ENCODE measurements around the gene HOXD9. TPM values are rescaled to one million over a fixed set of nuclear protein-coding genes. Genes with fewer than 3 reads are reported as not detected.

Gene HOXD9
- total and polyA plus RNA-seq, 2 donors (not counting 3 experiments of a cell fraction or from before 2014, with no cell fraction given) = 1.9 to 3.5 TPM

DNA sequence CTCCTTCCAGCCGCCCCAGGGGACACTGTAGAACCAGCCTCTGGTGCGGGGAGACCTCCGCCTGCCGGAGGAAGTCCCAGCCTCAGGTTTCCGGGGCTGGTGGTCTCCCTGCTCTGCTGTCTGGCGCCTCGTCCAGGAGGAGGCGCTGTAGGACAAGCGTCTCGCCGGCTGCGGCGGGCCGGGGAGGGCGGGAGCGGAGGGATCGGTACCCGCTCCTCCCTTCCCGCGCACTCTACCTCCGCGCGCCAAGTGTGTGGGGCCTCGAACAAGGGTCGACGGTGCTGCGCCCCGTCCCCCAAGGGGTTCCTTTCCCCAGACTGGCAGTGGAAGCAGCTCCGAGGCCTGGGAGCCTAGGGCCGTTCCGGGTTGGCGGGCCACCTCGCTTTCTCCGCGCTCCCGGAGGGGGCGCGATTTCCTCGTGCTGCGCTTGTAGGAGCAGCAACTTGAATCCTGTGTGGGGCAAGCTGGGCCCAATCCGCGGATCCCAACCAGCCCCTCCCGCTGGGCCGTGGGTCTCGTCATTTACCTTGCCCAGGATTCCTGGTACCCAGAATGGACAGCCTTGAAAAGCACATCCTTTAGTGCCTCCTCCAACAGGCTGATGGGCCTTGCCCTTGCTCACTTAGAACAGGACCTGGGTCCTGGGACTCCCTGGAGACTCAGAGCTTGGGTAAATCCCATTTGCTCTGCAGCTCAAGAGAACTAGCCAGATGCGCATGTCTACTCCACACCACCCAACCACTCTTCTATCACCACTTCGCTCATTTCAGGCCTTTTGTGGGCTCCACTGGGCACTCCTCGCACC is 18.2 kb downstream of the HOXD9 start:
- dilution Hi-C loops (cut with MboI; ENCODE audit: extremely low pct_ligation_motif_present, low sequenced_read_pairs) = loop anchor here (25.0 kb wide), 1 partner anchor 497 kb away; no protein-coding TSS in a partner anchor
- Histone ChIP-seq H3K36me3 (ENCODE audit: control insufficient read depth in 2 of 2, extremely low read depth in 1 of 2, insufficient read depth in 2 of 2, low read length in 2 of 2) (no peaks in the 10 kb centered on the region), H3K27ac (ENCODE audit: insufficient read depth, low read depth, low read length) (peak overlapping the region; percentile 56), H3K27me3 (ENCODE audit: control insufficient read depth in 2 of 2, insufficient read depth in 2 of 2, low read length in 2 of 2) (no peaks in the 10 kb centered on the region), H3K9me3 (replicated peaks; ENCODE audit: control insufficient read depth, insufficient read depth, low read length) (no peaks in the 10 kb centered on the region), H3K79me2 (ENCODE audit: control insufficient read depth, insufficient read depth, low read length) (peaks cover 76% of the 10 kb centered on the region), H3K9ac (replicated peaks; ENCODE audit: extremely low read depth, insufficient read depth, low read length) (peak overlapping the region; percentile 33), H3K4me3 (replicated peaks in 1 of 3; ENCODE audit: insufficient read depth in 1 of 3, low read depth in 1 of 3, low read length in 3 of 3) (peak overlapping the region; percentile 16 to 51 (median 39)), H3K9me1 (replicated peaks; ENCODE audit: control insufficient read depth, extremely low read depth, insufficient read depth, low read length) (no peaks in the 10 kb centered on the region), H3K4me2 (ENCODE audit: insufficient read depth, low read length) (peak overlapping the region; percentile 23), H2AFZ (ENCODE audit: low read depth, low read length) (peak overlapping the region; percentile 68), H4K20me1 (replicated peaks; ENCODE audit: control insufficient read depth, extremely low read depth, insufficient read depth, low read length) (no peaks in the 10 kb centered on the region), H3K4me1 (ENCODE audit: control insufficient read depth, extremely low read depth, insufficient read depth, low read length) (peaks cover 30% of the 10 kb centered on the region)
- FAIRE-seq (peak; percentile 52), DNase-seq (ENCODE audit: low read depth, low spot score) (peak; percentile 82)
- intact Hi-C loops (cut with micrococcal nuclease) = loop anchor here (1.0 to 2.0 kb wide), 9 partner anchors 38 to 512 kb away; partner anchors contain the start of genes HOXD1 and MTX2
- BruUV-seq (replicated peaks) = no TSS peak
- ChIA-PET CTCF (interaction anchor here (0.6 to 9.3 kb wide), 54 partner anchors 10 to 1173 kb away, joined by 3 to 338 read pairs (median 4); partner anchors contain the start of genes HOXD1, HOXD8 and MTX2), POLR2A (interaction anchor here (0.9 to 2.5 kb wide), 3 partner anchors 47 to 413 kb away, joined by 3 to 13 read pairs (median 3); no protein-coding TSS in a partner anchor)
- no peak for TF ChIP-seq FOS (IDR thresholded peaks at IDR 0.05; ENCODE audit: borderline replicate concordance, insufficient read depth, low read length)
- TF ChIP-seq, protein P1, sequence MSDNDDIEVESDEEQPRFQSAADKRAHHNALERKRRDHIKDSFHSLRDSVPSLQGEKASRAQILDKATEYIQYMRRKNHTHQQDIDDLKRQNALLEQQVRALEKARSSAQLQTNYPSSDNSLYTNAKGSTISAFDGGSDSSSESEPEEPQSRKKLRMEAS (IDR thresholded peaks at IDR 0.05; ENCODE audit: insufficient read depth, insufficient read length) = peak; percentile 23
- TF ChIP-seq GATA2 (IDR thresholded peaks at IDR 0.05; ENCODE audit: insufficient read depth, insufficient read length, low read depth, low read length) = no peak
- peak; percentile 75 for TF ChIP-seq POLR2AphosphoS5 (IDR thresholded peaks at IDR 0.05; ENCODE audit: insufficient read depth, low read depth, low read length)
- peak; percentile 58 for TF ChIP-seq POLR2A (IDR thresholded peaks at IDR 0.05; ENCODE audit: low read depth, low read length)
- TF ChIP-seq MYC (IDR thresholded peaks at IDR 0.05; ENCODE audit: low read depth, low read length) = no peak
- TF ChIP-seq, protein P2, sequence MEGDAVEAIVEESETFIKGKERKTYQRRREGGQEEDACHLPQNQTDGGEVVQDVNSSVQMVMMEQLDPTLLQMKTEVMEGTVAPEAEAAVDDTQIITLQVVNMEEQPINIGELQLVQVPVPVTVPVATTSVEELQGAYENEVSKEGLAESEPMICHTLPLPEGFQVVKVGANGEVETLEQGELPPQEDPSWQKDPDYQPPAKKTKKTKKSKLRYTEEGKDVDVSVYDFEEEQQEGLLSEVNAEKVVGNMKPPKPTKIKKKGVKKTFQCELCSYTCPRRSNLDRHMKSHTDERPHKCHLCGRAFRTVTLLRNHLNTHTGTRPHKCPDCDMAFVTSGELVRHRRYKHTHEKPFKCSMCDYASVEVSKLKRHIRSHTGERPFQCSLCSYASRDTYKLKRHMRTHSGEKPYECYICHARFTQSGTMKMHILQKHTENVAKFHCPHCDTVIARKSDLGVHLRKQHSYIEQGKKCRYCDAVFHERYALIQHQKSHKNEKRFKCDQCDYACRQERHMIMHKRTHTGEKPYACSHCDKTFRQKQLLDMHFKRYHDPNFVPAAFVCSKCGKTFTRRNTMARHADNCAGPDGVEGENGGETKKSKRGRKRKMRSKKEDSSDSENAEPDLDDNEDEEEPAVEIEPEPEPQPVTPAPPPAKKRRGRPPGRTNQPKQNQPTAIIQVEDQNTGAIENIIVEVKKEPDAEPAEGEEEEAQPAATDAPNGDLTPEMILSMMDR (IDR thresholded peaks at IDR 0.05; ENCODE audit: extremely low read depth in 1 of 2, insufficient read depth in 1 of 2, low read depth in 1 of 2, low read length in 2 of 2) = peak; percentile 80 to 83

Measured in endothelial cell of umbilical vein (primary cell).